Vagina (tissue), 2 donors: ENCODE results near the gene TECPR1.

Source experiments
- CTCF ChIP-seq, 3 experiments: fragments of 450-650 bp in 2 of 3; fragments of 200-600 bp in 1 of 3; sonication (generic) in 1 of 3; IDR thresholded peaks; one replicate each; pipeline ENCODE4 v1.5.1; 2017 to 2019; ENCODE audit warnings: antibody characterized with exemption in 3 of 3, mild to moderate bottlenecking in 2 of 3, moderate library complexity in 2 of 3
- POLR2A ChIP-seq, 2 donors: fragments of 450-650 bp; IDR thresholded peaks; one replicate each; pipeline ENCODE4 v1.6.1; 2017; ENCODE audit warnings: antibody characterized with exemption in 2 of 2, mild to moderate bottlenecking in 2 of 2, moderate library complexity in 2 of 2
- POLR2AphosphoS5 ChIP-seq, 2 donors: sonication (generic); formaldehyde crosslinking; IDR thresholded peaks; one replicate each; pipeline ENCODE4 v1.9.0; 2017; ENCODE audit warnings: antibody characterized with exemption in 2 of 2, mild to moderate bottlenecking in 2 of 2, low read depth in 1 of 2; ENCODE audit not compliant: insufficient read depth in 1 of 2

GRCh38 chr7:98211221-98211675, 40.8 kb downstream of the TECPR1 start, which contains the start of gene BHLHA15:
- TF ChIP-seq CTCF (IDR thresholded peaks at IDR 0.05) (no peak), POLR2AphosphoS5 (IDR thresholded peaks at IDR 0.05; ENCODE audit: insufficient read depth in 1 of 2, low read depth in 1 of 2) (no peak), POLR2A (IDR thresholded peaks at IDR 0.05) (no peak)
